Keratinocyte (primary cell): Measurements from ENCODE around the gene MRTO4. TPM values are rescaled to one million over a fixed set of nuclear protein-coding genes. Genes with fewer than 3 reads are reported as not detected.
A peak's percentile ranks its signal among the peaks of the same experiment; 100 is the strongest.

Experiments
- DNase-seq: peaks from one replicate; pipeline ENCODE4 v3.0.0-alpha.2; 2011; ENCODE audit warnings: low read depth, missing footprints, low spot score
- FAIRE-seq: peaks from 2 replicates; lab custom pipeline; 2011; peaks lifted over from hg19 to GRCh38; lab: Jason Lieb, UNC
- H2AFZ ChIP-seq: 2 replicates; pipeline ENCODE4 v1.6.0; 2012; ENCODE audit warnings: low read length, control low read depth, inconsistent platforms; ENCODE audit not compliant: control insufficient read depth
- H3K27ac ChIP-seq: 2 replicates; pipeline ENCODE4 v1.5.1; 2011; ENCODE audit warnings: low read length; ENCODE audit not compliant: control insufficient read depth, insufficient read depth
- H3K27me3 ChIP-seq: 3 replicates; pipeline ENCODE4 v1.6.0; 2011; ENCODE audit warnings: low read length; ENCODE audit not compliant: control insufficient read depth, insufficient read depth; ENCODE audit errors: extremely low read depth
- H3K36me3 ChIP-seq, 2 experiments: 2 replicates in 1 of 2; 3 replicates in 1 of 2; pipeline ENCODE4 v1.5.1; 2011; ENCODE audit warnings: low read length in 2 of 2, mild to moderate bottlenecking in 1 of 2; ENCODE audit not compliant: control insufficient read depth in 2 of 2, insufficient read depth in 2 of 2; ENCODE audit errors: extremely low read depth in 1 of 2
- H3K4me1 ChIP-seq: 3 replicates; pipeline ENCODE4 v1.5.1; 2011; ENCODE audit warnings: low read length; ENCODE audit not compliant: control insufficient read depth, insufficient read depth; ENCODE audit errors: extremely low read depth
- H3K4me2 ChIP-seq: 3 replicates; pipeline ENCODE4 v1.6.0; 2011; ENCODE audit warnings: low read depth, low read length; ENCODE audit not compliant: control insufficient read depth, insufficient read depth; ENCODE audit errors: extremely low read depth
- H3K4me3 ChIP-seq, 3 experiments: fragments of 200-600 bp in 1 of 3; sonication (generic) in 1 of 3; 2 replicates in 2 of 3; 3 replicates in 1 of 3; pipeline ENCODE4 v1.5.1; 2011 to 2016; ENCODE audit warnings: low read length in 3 of 3, mild to moderate bottlenecking in 3 of 3, control low read depth in 2 of 3, inconsistent platforms in 1 of 3, low read depth in 1 of 3, mixed read lengths in 1 of 3, mixed run types in 1 of 3, moderate library complexity in 1 of 3; ENCODE audit not compliant: control insufficient read depth in 2 of 3, insufficient read depth in 2 of 3; ENCODE audit errors: extremely low read depth in 1 of 3
- H3K79me2 ChIP-seq: 2 replicates; pipeline ENCODE4 v1.6.0; 2012; ENCODE audit warnings: low read length; ENCODE audit not compliant: control insufficient read depth, insufficient read depth
- H3K9ac ChIP-seq: 3 replicates; pipeline ENCODE4 v1.6.0; 2011; ENCODE audit warnings: low read length; ENCODE audit not compliant: control insufficient read depth, insufficient read depth; ENCODE audit errors: extremely low read depth
- H3K9me1 ChIP-seq: 3 replicates; pipeline ENCODE4 v1.6.0; 2011; ENCODE audit warnings: low read length; ENCODE audit not compliant: control insufficient read depth, insufficient read depth; ENCODE audit errors: extremely low read depth
- H3K9me3 ChIP-seq: 2 replicates; pipeline ENCODE4 v1.5.1; 2012; ENCODE audit warnings: low read depth, low read length; ENCODE audit not compliant: control insufficient read depth
- H4K20me1 ChIP-seq: 3 replicates; pipeline ENCODE4 v1.6.0; 2011; ENCODE audit warnings: low read length; ENCODE audit not compliant: control insufficient read depth, insufficient read depth; ENCODE audit errors: extremely low read depth
- EZH2 ChIP-seq: IDR thresholded peaks from one replicate; pipeline ENCODE4 v1.6.1; 2012; ENCODE audit warnings: inconsistent platforms, mild to moderate bottlenecking, low read length, moderate library complexity
- dilution Hi-C: fragments of 300-500 bp; cut with MboI; formaldehyde crosslinking; loops from one replicate; pipeline ENCODE4 v1.7.0; 2020; ENCODE audit warnings: low sequenced_read_pairs; ENCODE audit not compliant: extremely low pct_ligation_motif_present
- polyA plus RNA-seq, 5 experiments: library from polyadenylated mRNA; depleted of rRNA in 3 of 5; stranded (reverse) in 3 of 5; stranded (forward) in 1 of 5; unstranded in 1 of 5; fragments of >200 nt; gene quantifications; 1 replicate in 1 of 5; 2 replicates in 3 of 5; 3 replicates in 1 of 5; pipeline versions ENCODE4 v1.2.1 to v1.2.3, GENCODE V29; 2011 to 2012; ENCODE audit warnings: missing spikeins in 2 of 5, low read depth in 1 of 5, low replicate concordance in 1 of 5
- TF ChIP-seq, protein P1 (sequence below), 3 experiments: IDR thresholded peaks in 1 of 3; conservative IDR thresholded peaks in 1 of 3; optimal IDR thresholded peaks in 1 of 3; 2 replicates in 2 of 3; 3 replicates in 1 of 3; pipeline versions ENCODE3 to v1.5.1; 2011; ENCODE audit warnings: low read length in 3 of 3, mild to moderate bottlenecking in 3 of 3, moderate library complexity in 2 of 3, control low read depth in 1 of 3, inconsistent platforms in 1 of 3; ENCODE audit not compliant: insufficient read depth in 2 of 3; ENCODE audit errors: extremely low read depth in 1 of 3

Gene MRTO4
- polyA plus RNA-seq, 1 donor (not counting 4 experiments of a cell fraction or from before 2014, with no cell fraction given), result 50.2 TPM

DNA sequence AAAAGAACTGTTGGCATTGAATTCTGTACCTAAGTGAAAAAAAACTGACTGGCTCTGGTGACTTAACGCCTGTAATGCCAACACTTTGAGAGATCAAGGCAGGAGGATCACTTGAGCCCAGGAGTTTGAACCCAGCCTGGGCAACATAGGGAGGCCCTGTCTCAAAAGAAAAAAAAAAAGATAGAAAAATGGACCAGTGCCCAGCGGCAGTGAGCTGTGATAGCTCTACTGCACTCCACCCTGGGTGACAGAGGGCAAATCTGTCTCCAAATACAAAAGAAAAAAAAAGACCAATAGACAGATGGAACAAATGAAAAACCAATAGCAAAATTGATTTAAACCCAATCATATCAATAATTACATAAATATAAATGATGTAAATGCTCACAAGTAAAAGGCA is 37.6 kb downstream of the MRTO4 start:
- H4K20me1 ChIP-seq, result no peaks in the 10 kb centered on the region
- H3K79me2 ChIP-seq, result no peaks in the 10 kb centered on the region
- no peak for FAIRE-seq
- H3K4me3 ChIP-seq, result peak overlapping the region; percentile 37 to 66 (median 55)
- H3K9ac ChIP-seq, result no peak overlapping the region
- dilution Hi-C loops, result no loop called here
- no peaks in the 10 kb centered on the region for H3K36me3 ChIP-seq
- H3K9me1 ChIP-seq, result no peaks in the 10 kb centered on the region
- H3K27me3 ChIP-seq, result no peaks in the 10 kb centered on the region
- H2AFZ ChIP-seq, result peak overlapping the region; percentile 85
- DNase-seq, result no peak
- no peak overlapping the region for H3K27ac ChIP-seq
- TF ChIP-seq EZH2, result no peak
- TF ChIP-seq, protein P1, sequence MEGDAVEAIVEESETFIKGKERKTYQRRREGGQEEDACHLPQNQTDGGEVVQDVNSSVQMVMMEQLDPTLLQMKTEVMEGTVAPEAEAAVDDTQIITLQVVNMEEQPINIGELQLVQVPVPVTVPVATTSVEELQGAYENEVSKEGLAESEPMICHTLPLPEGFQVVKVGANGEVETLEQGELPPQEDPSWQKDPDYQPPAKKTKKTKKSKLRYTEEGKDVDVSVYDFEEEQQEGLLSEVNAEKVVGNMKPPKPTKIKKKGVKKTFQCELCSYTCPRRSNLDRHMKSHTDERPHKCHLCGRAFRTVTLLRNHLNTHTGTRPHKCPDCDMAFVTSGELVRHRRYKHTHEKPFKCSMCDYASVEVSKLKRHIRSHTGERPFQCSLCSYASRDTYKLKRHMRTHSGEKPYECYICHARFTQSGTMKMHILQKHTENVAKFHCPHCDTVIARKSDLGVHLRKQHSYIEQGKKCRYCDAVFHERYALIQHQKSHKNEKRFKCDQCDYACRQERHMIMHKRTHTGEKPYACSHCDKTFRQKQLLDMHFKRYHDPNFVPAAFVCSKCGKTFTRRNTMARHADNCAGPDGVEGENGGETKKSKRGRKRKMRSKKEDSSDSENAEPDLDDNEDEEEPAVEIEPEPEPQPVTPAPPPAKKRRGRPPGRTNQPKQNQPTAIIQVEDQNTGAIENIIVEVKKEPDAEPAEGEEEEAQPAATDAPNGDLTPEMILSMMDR (optimal IDR thresholded peaks at IDR 0.05 in 1 of 3, IDR thresholded peaks at IDR 0.05 in 1 of 3, conservative IDR thresholded peaks at IDR 0.05 in 1 of 3; ENCODE audit: extremely low read depth in 1 of 3, insufficient read depth in 2 of 3, low read length in 3 of 3), result no peak
- peak overlapping the region; percentile 93 for H3K4me2 ChIP-seq
- H3K4me1 ChIP-seq, result peaks cover 4% of the 10 kb centered on the region
- H3K9me3 ChIP-seq, result no peaks in the 10 kb centered on the region

GRCh38 chr1:19294638-19295037 is 43.0 kb downstream of the MRTO4 start:
- no peak for DNase-seq
- no peak for FAIRE-seq
- Histone ChIP-seq H4K20me1 (no peaks in the 10 kb centered on the region), H3K4me1 (no peaks in the 10 kb centered on the region), H3K27me3 (no peaks in the 10 kb centered on the region), H3K4me2 (no peak overlapping the region), H3K27ac (no peak overlapping the region), H3K79me2 (no peaks in the 10 kb centered on the region), H3K4me3 (no peak overlapping the region), H3K9me3 (peaks cover 3% of the 10 kb centered on the region), H2AFZ (no peak overlapping the region), H3K9me1 (no peaks in the 10 kb centered on the region), H3K9ac (no peak overlapping the region), H3K36me3 (no peaks in the 10 kb centered on the region)
- no peak for TF ChIP-seq EZH2
- TF ChIP-seq, protein P1 (optimal IDR thresholded peaks at IDR 0.05 in 1 of 3, IDR thresholded peaks at IDR 0.05 in 1 of 3, conservative IDR thresholded peaks at IDR 0.05 in 1 of 3; ENCODE audit: extremely low read depth in 1 of 3, insufficient read depth in 2 of 3, low read length in 3 of 3), result no peak
- dilution Hi-C loops, result no loop called here
